GM18498 (cell line): ENCODE measurements around the gene ASIC1.
A peak's percentile ranks its signal among the peaks of the same experiment; 100 is the strongest.

Experiments used
- ATAC-seq: cut with Tn5 transposase; IDR thresholded peaks from one replicate; pipeline ENCODE4 v1.9.1; 2021; ENCODE audit warnings: mild to moderate bottlenecking, moderate library complexity; ENCODE audit not compliant: unreplicated experiment

ASIC1 gene

DNA sequence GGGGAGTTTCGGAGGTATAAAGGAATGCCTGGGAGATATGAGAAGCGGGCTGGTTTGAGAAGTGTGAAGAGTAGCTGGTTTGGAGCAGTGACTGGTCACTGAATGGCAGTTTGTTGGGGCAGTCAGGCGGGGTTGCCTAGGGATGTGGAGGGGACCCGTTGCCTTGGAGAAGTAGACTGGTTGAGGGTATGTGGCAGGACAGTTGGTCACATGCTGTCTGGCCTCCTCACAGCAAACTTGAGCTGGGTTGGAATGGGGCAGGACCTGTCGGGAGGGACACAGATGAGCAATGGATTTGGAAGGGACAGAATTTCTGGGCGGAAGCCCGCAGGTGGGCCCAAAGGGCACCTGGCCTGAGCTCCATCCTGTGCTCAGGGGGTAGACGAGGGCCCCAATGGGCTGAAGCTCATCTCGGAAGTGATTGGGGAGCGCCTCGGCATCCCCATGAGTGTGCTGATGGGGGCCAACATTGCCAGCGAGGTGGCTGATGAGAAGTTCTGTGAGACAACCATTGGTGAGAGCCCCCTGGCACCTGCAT, 48.6 kb downstream of the ASIC1 start:
- no peak for ATAC-seq

DNA sequence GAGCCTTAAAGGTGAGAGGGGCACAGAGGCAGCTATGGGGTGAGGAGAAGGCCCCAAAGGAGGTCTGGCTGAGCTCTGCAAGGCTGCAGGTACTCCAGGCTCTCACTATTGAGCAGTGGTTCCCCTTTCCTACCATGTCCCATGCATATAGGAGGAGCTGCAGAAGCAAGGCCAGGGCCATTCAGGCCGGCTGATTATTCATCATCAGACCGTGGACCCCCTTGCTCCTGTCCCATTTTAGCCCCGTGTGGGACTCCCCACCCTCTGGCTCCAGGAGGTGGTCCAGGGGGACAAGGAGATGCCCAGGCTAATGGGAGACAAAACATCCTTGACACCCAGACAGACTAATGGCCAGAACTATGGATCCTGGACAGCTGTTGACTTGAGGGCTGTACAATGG, 49.5 kb downstream of the ASIC1 start:
- ATAC-seq: no peak

DNA sequence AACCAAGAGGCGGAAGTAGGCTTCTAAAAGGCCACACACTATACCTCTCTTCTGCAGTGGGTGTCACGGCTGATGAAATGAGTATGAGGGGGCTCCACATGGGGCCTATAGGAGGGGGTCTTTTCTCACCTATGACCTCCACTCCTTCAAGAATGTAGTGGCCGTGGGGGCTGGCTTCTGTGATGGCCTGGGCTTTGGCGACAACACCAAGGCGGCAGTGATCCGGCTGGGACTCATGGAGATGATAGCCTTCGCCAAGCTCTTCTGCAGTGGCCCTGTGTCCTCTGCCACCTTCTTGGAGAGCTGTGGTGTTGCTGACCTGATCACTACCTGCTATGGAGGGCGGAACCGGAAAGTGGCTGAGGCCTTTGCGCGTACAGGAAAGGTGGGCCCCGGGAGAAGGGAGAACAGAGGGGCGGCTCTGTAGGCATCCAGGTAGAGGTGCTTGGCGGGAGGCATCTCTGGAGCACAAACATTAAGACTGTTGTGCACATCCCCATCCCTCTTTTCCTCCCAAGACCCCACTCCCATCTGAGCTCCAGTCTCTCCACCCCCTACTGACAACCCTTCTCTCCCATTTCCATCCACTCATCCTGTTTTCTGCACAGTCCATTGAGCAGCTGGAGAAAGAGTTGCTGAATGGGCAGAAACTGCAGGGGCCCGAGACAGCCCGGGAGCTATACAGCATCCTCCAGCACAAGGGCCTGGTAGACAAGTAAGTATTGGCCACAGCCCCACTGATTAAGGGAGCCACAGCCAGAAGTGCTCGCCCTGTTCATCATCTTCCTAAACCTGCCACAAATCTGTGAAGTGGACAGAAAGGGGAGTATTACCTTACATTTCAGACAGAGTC, 50.2 kb downstream of the ASIC1 start:
- ATAC-seq: no peak

DNA sequence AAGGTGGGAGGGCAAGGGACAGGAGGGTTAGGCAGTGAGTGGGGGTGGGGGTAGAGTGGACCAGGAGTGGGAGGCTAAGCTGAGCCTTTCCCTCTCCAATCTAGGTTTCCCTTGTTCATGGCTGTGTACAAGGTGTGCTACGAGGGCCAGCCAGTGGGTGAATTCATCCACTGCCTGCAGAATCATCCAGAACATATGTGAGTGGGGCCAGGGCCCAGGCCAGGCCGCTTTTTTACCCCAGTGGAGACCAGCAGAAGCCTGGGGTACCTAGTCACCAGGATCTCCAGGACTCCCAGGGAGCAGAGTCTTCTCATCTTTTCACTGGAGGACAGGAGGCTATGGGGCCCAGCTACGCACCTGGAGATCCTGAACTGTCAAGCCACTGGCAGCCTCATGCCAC, 51.9 kb downstream of the ASIC1 start:
- no peak for ATAC-seq

DNA sequence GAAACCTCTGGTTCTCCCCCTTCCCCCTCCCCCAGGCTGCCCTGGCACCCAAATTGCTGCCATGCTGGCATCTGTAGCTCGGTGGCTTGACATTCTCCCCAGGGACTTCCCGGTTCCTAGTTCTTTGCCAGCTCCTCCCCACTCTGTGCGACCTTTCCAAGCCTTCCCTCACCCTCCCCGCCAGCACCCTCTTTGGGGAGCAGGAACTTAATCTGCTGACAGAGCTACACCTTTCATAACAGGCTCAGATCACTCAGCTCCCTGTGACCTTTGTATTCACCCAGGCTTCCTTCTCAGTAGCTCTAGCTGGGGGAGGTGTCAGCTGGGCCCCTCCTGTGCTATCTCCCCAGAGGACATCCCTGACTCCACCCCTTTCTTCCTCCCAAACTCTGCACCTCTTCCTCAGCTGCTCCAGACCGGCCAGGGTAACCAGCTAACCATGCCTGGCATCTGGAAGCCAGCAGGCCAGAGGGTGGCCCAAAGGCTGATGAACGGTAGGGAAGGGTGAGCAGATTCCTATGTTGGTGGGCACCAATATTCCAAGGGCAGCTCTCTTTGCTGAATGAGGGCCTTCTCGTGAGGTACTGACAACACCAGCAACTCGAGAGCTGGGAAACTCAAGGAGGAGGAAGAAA, 52.8 kb downstream of the ASIC1 start:
- ATAC-seq: no peak

DNA sequence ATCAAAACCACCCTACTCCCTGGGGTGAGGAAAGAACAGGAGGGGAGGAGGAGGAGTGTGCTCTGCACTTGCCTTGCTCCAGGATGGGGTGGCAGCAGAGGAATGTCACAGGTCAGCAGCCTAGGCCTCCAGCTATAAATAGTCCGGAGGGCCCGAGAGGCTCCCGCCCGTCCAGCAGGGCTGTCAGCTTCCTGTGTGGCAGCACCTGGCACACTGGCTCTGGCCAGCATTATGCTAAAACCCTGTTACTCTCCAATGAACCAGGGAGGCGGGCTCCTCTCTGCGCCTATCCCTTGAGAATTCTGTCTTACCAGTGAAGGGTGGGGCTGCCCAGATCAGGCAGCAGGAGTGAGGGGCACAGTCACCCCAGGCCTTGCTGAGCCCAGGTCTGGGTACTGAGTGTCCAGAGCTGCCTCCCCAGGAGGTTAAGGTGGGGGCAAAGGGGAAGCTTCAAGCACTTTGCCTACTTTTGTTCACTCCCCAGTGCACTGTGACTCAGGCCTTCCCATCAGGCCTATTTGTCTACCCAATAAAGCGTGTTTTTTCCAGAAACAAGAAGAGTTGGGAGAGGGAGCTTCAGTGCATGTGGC, 53.5 kb downstream of the ASIC1 start:
- no peak for ATAC-seq

DNA sequence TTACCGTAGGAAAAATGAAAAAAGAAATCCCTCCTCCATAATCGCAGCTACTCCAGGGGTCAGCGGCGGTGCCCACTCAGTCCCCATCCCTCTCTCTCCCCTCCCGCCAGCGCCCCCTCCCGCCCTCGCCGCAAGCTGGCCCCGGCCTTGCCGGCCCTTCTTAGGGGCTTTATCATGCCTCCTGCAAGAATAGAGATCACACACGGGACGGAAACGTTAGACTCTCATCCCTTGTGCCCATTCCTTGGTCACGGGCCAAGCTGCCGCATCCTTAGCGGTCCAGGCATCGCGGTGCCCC, 53.9 kb downstream of the ASIC1 start:
- peak; percentile 4 for ATAC-seq

DNA sequence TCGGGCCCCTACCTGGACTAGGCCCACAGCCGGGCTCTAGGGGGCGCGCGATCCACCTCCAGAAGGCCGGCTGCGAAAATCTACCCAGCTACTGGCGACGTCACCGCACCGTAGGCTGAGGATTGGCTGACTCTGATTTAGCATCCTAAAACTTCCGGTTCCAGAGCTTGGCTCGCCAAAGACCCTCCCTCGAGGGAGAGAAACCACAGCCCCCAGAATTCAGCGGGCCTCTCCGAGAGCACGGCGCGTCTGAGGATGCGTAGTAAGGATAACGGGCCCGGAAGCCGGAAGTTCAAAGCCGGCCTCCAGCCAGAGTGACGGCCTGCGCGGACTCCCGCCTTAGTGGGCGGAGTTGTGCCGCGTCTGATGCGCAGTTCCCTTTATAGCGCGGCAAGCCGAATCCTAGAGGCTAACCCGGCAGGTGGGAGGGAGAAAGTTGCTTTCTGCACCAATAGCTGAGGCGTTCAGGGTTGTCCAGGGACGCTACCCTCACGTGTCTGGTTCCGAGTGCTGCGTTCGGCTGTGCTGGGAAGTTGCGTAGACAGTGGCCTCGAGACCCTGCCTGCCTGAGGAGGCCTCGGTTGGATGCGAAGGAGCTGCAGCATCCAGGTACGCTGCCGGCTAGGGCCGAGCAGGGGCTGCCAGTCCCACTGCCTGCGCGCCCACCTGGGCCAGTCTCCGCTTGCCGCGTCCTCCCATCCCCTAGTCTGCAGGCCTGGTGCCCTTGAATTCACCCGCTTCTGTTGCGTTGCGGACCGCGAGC, 54.5 kb downstream of the ASIC1 start, which contains the start of gene COX14:
Gene COX14, plus strand, starts transcription at position 544 of the 763 bp plus-strand sequence. CDS start 7,808 bp downstream, outside the sequence.
- peak; percentile 82 for ATAC-seq

DNA sequence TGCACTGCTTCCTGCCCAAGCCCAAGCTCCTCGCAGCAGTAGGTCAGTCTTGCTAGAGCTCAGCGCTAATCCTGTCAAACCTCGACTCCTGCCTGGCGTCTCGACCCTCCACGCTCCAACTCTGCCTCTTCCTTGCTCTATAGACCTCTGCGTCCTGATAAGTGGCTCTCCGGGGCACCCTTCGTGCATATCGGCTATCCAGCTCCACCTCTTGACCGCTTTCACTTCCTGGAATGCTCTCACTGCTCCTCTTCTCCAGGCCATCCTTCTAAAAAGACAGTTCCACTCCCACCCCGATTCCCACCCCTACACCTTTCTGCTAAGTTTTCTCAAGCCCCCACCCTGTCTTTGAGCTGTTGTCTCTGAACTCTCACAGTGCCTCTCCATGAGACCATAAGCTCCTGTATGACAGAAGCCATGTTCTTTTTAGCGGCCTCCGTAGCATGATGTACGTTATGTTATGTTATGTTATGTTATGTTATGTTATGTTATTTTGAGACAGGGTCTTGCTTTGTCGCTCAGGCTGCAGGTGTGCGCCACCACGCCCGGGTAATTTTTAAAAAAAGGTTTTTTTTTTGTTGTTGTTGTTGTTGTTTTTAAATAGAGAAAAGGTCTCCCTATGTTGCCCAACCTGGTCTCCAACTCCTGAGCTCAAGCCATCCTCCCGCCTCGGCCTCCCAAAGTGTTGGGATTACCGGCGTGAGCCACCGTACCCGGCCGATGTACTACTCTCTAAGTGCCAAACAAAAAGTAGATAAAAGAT, 55.2 kb downstream of the ASIC1 start:
- no peak for ATAC-seq

DNA sequence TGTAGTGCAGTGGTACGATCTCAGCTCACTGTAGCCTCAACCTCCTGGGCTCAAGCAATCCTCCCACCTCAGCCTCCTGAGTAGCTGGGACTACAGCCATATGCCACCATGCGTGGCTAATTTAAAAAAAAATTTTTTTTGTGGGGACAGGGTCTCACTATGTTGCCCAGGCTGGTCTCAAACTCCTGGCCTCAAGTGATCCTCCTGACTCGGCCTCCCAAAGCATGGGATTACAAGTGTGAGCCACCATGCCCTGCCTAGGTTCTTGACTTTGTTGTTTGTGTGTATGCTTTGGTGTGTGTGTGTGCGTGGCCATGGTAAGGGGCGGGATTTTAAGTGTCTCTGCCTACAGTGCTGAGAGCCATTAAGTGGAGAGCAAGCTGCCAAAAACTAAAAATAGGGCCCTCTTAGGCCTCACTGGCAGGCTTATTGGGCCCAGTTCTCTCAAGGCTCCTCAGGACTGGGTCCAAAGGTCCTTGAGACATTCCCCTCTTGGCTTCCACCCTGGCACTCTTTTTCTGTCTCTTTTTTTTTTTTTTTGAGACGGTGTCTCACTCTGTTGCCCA, 59.7 kb downstream of the ASIC1 start:
- ATAC-seq: no peak

DNA sequence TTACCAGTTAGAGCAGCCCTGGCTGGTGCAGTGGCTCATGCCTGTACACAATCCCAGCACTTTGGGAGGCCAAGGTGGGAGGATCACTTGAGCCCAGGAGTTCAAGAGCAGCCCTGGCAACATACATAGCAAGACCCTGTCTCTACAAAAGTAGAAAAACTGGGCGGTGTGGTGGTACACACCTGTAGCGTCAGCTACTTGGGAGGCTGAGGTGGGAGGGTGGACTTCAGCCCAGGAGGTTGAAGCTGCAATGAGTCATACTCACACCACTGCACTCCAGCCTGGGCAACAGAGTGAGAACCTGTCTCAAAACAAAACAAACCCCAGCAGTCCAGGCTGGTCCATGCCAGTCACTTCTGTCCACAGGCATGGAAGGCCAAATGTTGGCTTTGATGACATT, 62.0 kb downstream of the ASIC1 start:
- ATAC-seq: no peak

DNA sequence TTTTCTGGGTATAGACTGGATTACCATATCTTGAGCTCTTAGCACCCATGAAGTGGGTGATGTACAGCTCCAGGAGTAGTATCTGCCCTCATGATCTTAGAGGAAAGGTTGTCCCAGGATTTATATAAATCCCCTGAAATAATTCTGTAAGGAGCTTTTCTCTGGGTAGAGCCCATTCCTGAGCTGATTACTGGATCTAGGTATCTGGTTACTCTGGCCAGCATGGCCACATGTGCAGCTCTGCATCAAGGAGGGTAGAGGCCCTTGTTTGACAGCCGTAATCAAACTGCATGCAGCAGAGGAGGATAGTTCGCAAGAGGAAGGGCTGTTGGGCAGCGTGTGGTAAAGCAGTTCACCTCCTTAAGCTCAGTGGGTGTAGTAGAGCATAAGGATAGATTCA, 63.1 kb downstream of the ASIC1 start:
- no peak for ATAC-seq

DNA sequence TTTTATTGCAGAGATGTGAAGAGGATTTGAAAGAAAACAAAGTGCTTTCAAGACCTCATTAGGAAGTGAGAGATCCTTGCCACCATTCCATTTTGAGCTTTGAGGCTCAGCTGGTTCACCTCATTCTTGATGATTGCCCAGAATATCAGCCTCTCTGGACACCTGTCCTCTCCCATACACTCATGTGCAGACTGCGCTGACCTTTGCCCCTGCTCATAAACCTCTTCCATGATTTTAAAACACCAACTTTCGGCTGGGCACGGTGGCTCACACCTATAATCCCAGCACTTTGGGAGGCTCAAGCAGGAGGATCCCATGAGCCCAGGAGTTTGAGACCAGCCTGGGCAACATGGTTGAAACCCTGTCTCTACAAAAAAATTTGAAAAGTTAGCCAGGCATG, 63.6 kb downstream of the ASIC1 start:
- no peak for ATAC-seq

DNA sequence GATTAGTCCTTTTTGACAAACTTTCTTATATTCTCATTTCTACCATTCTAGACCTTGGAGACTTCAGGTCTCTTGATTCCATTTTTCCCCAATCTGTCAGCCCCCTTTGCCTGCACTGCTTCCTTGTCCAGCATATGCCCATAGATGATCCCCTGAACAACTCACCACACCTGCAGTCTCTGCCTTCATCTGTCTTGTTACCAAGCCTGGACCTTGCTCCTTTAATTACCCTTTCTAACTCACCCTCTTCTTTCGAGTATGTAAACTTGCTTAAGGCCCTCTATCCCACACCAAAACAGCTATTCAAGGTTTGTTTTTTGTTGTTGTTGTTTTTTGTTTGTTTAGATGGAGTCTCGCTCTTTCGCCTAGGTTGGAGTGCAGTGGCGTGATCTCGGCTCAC, 64.2 kb downstream of the ASIC1 start:
- no peak for ATAC-seq

DNA sequence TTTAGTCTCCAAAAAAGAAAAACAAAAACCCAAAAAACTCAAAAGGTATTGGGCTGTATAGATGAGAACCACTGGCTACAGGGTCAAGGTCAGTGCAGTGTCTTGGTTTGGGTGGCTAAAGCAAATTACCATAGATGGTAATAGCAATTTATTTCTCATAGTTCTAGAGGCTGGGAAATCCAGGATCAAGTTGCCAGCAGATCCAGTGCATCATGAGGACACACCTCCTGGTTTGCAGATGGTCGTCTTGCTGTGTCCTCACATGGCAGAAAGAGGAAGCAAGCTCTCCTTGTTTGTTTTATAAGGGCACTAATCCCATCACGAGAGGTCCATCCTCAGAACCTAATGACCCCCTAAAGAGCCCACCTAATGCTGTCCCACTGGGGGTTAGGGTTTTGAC, 65.8 kb downstream of the ASIC1 start:
- ATAC-seq: no peak

DNA sequence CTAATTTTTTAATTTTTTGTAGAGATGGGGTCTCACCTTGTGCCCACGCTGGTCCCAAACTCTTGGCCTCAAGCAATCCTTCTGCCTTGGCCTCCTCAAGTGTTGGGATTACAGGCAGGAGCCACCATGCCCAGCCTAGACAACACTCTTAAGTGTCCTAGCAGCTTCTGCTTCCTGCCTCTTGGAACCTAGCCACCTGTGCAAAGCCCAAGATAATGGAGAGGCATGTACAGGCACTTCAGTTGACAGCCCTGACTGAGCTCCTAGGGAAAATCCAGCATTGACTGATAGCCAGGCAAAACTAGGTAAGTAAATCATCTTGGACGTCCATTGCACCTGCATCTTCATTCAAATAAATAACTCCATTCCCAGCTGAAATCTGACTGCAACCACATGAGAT, 70.2 kb downstream of the ASIC1 start:
- no peak for ATAC-seq

DNA sequence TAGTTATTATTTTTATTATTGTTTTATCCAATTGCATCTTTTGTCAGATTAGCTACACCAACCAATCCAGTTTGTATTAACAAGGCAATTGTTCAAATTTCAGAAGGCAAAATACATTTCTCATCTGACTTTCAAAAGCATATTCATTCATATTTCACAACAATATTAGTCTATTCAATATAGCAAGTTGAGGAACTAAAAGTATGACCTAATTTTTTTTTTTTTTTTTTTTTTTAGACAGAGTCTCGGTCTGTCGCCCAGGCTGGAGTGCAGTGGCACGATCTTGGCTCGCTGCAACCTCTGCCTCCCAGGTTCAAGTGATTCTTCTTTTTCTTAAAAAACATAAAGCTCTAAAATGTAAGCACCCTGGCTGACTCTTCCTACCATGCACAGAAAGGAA, 71.9 kb downstream of the ASIC1 start:
- ATAC-seq: no peak

DNA sequence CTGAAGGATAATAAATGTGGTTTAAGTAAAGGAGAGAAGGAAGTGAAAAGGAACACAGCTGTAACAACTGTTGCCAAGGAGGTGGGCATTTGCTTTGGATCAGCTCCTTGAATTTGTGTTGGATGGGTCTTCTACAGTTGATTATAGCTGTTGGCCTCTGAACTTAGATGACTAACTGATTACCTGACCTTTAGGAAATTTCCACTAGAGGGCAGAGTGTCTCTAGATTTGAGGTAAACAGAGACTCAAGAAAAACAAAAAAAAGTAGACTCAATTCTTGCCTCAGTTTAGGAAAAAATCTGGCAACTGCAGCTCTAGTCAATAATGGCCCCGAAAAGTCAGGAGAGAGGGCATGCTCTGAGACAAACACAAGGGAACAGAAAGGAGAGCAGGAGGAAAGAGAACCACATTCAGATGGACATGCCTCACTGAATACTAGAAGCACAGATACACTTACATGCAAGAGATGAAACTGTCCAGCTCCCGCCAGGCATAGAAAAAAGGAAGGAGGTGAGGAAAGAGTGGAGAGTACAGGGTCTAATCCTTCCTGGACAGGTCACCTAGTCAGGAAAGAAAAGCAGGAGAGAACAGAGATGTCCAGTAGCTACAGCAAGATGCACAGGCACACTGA, 75.2 kb downstream of the ASIC1 start:
- ATAC-seq: no peak
